GM10266 (cell line): ENCODE data around the gene FAM107A.
A peak's percentile ranks its signal among the peaks of the same experiment; 100 is the strongest.
"Not testable (repeated sequence)": the region's sequence is repeated elsewhere in the genome, so short reads cannot be mapped to it uniquely, and the experiment has no call there.

Source experiments
- DNase-seq: peaks from one replicate; pipeline ENCODE4 v3.0.0; 2012; ENCODE audit errors: extremely low spot score
- CTCF ChIP-seq: IDR thresholded peaks from 2 replicates; pipeline ENCODE4 v1.5.1; 2012; ENCODE audit warnings: mild to moderate bottlenecking, low read depth; ENCODE audit not compliant: control insufficient read depth, insufficient read depth; ENCODE audit errors: missing control alignments

FAM107A gene

DNA sequence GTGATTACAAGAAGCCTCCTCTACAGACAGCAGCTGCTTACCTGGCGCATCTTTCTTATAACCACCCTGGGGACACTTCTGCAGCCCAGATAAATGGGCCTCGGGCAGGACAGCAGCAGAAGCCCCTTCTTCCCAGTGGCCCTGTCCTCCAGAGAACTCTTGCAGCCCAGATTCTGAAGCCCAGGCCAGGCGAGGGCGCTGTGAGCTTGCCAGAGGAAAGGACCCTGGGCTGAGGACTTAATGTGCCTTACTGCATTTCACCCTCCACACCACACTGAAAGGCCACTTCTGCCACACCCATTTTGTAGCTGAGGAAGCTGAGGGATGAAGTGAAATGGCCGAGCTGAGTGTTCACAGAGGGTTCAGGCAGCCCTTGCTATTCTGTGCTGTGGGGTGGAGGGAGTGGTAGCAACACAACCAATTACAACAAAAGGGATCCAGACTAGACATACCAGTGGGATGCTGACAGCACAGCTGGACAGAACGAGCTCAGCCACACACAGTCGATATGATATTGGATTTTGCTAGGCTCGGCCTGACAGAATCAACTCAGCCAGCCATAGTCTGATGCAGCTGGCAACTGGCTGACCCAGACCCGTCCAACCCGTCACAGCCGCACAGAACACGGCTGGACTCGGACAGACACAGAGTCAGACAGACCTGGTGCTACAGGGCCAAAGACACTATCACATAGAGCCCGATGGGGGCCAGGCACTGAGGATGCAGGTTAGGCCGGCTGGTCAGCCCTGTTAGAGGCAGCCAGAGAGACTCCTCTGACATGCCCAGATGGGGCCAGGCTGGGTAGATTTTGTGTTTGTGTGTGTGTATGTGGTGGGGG is 47.5 kb downstream of the FAM107A start:
- TF ChIP-seq CTCF, result peak; percentile 36
- no peak for DNase-seq

DNA sequence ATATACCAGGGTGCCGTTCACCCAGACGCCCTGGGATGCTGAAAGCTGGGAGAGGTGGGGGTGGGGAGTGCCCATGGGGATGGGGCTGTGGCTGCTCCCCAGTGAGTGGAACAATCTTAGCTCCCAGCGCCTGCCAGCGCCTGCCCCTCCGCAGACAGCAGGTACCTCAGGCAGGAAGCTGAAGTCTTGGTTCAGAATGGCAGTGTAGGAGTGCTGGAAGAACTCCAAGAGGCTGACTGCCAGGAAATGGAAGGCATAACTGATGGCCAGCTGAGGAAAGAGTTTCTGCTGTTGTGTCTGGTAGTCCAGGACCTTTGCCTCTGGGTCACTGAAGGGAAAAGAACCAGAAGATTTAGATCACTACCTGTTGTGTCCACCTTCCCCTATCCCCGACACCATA is 48.6 kb downstream of the FAM107A start:
- no peak for DNase-seq

GRCh38 chr3:58527440-58527839 is 49.8 kb downstream of the FAM107A start:
- DNase-seq, result not testable (repeated sequence)

More for the DNA sequence above, 48.6 kb downstream of the FAM107A start:
- TF ChIP-seq CTCF, result no peak

DNA sequence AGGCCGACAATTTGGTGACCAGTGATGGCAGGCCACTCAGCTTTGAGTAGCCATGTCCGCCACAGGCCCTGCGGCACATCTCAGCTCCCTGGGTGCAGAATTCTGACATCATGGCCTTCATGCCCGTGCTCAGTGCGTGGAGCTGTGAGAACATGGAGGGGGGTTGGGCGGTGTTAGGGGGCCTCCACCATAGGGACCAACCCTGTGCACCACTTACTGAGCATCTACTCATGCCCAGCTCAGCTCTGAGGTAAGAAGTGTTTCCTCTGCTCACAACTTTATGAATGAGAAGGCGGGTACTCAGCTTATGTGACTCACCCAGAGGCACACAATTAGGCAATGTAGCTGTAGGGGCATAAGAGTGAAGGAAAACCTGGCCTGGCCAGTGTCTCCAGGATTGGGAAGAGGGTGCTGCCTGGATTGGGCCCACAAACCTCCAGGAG is 50.7 kb downstream of the FAM107A start:
- DNase-seq, result no peak
- no peak for TF ChIP-seq CTCF

DNA sequence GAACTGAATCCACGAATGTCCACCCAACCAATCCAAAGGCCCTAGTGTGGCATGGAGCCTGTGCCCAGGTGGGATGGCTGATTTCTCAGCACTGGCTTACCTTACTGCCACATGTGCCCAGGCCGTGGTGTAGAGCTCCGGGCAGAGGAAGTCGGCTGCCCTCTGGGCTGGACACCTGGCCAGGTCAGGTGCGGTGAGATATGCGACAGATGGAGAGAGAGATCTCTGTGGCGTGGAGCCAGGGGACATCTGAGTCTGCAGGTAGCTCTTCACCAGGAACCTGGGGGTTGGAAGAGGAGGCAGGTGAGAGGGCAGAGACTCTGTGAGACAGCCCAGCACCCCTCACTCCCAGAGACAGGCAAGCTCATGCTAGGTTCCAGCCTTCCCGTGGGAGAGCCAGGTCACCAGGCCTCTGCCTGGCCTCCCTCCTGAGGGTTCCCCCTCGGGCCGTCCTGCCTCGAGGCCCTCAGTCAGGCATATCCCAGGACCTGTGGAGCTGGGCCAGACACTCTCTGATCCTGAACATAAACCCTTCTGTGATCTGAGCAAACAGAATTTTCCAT is 52.8 kb downstream of the FAM107A start:
- DNase-seq, result no peak
- no peak for TF ChIP-seq CTCF

GRCh38 chr3:58522759-58523425 is 54.3 kb downstream of the FAM107A start:
- TF ChIP-seq CTCF, result no peak
- DNase-seq, result no peak

GRCh38 chr3:58521917-58522631 is 55.1 kb downstream of the FAM107A start:
- DNase-seq, result no peak
- no peak for TF ChIP-seq CTCF
